Loucy (cell line): ENCODE results near the gene ADAMTS12.

Experiments used
- H2AFZ ChIP-seq: fragments of 200-600 bp; sonication (generic); 2 replicates; pipeline ENCODE4 v1.6.0; 2016; ENCODE audit warnings: antibody characterized with exemption, mild to moderate bottlenecking, low read length, moderate library complexity
- H3F3A ChIP-seq: fragments of 200-600 bp; 2 replicates; pipeline ENCODE4 v1.6.0; 2016; ENCODE audit warnings: antibody characterized with exemption, low read depth, mild to moderate bottlenecking
- H3K27me3 ChIP-seq: fragments of 200-600 bp; sonication (generic); 2 replicates; pipeline ENCODE4 v1.6.1; 2014; ENCODE audit warnings: low read length, mild to moderate bottlenecking; ENCODE audit not compliant: insufficient read depth, poor library complexity, severe bottlenecking
- H3K36me3 ChIP-seq: fragments of 200-600 bp; sonication (generic); 2 replicates; pipeline ENCODE4 v1.6.1; 2016; ENCODE audit warnings: low read length; ENCODE audit not compliant: insufficient read depth
- H3K4me1 ChIP-seq: fragments of 200-600 bp; sonication (generic); 2 replicates; pipeline ENCODE4 v1.5.1; 2014; ENCODE audit warnings: low read length, mild to moderate bottlenecking; ENCODE audit not compliant: insufficient read depth, poor library complexity, severe bottlenecking
- H3K4me2 ChIP-seq: fragments of 200-600 bp; sonication (generic); 2 replicates; pipeline ENCODE4 v1.6.0; 2014; ENCODE audit warnings: antibody characterized with exemption, low read length, low read depth, mild to moderate bottlenecking; ENCODE audit not compliant: poor library complexity, severe bottlenecking
- H3K4me3 ChIP-seq: fragments of 200-600 bp; sonication (generic); 2 replicates; pipeline ENCODE4 v1.5.1; 2014; ENCODE audit warnings: low read length, mild to moderate bottlenecking, mixed read lengths; ENCODE audit not compliant: poor library complexity, severe bottlenecking
- H3K79me2 ChIP-seq: fragments of 200-600 bp; sonication (generic); 2 replicates; pipeline ENCODE4 v1.6.1; 2014; ENCODE audit warnings: low read length; ENCODE audit not compliant: insufficient read depth
- H3K9ac ChIP-seq: fragments of 200-600 bp; sonication (generic); 2 replicates; pipeline ENCODE4 v1.6.0; 2014; ENCODE audit warnings: mild to moderate bottlenecking, low read depth, low read length, moderate library complexity; ENCODE audit not compliant: poor library complexity, severe bottlenecking
- H3K9me2 ChIP-seq: fragments of 200-600 bp; sonication (generic); replicated peaks from 2 replicates; pipeline ENCODE4 v1.6.1; 2016; ENCODE audit warnings: low read depth, low read length, mixed read lengths
- H3K9me3 ChIP-seq: fragments of 200-600 bp; sonication (generic); 2 replicates; pipeline ENCODE4 v1.6.1; 2014; ENCODE audit warnings: mild to moderate bottlenecking, antibody characterized with exemption, low read length, low read depth; ENCODE audit not compliant: insufficient read depth
- H4K20me1 ChIP-seq: fragments of 200-600 bp; sonication (generic); 2 replicates; pipeline ENCODE4 v1.6.0; 2014; ENCODE audit warnings: antibody characterized with exemption, low read length, mild to moderate bottlenecking; ENCODE audit not compliant: insufficient read depth, poor library complexity, severe bottlenecking
- CTCF ChIP-seq: fragments of 200-600 bp; sonication (generic); conservative IDR thresholded peaks from 2 replicates; pipeline ENCODE4 v1.5.1; 2014; ENCODE audit warnings: mild to moderate bottlenecking, antibody characterized with exemption, low read length
- EZH2phosphoT487 ChIP-seq: fragments of 200-600 bp; IDR thresholded peaks from 2 replicates; pipeline ENCODE4 v1.6.1; 2018; ENCODE audit warnings: antibody characterized with exemption, mild to moderate bottlenecking, moderate library complexity, borderline replicate concordance

The ADAMTS12 gene

GRCh38 chr5:33763435-33763834, 128.4 kb downstream of the ADAMTS12 start:
- TF ChIP-seq EZH2phosphoT487 (no peak), CTCF (no peak)
- H4K20me1 ChIP-seq = no peaks in the 10 kb centered on the region
- no peaks in the 10 kb centered on the region for H3K27me3 ChIP-seq
- peak overlapping the region; percentile 43 for H3K4me2 ChIP-seq
- no peak overlapping the region for H3K4me3 ChIP-seq
- H3K36me3 ChIP-seq = no peaks in the 10 kb centered on the region
- H3F3A ChIP-seq = no peaks in the 10 kb centered on the region
- no peak overlapping the region for H3K9ac ChIP-seq
- no peaks in the 10 kb centered on the region for H3K9me2 ChIP-seq
- H3K9me3 ChIP-seq = no peaks in the 10 kb centered on the region
- H3K4me1 ChIP-seq = peaks cover 31% of the 10 kb centered on the region
- H2AFZ ChIP-seq = peak overlapping the region; percentile 83; the same call in 1 of the 2 replicates
- H3K79me2 ChIP-seq = no peaks in the 10 kb centered on the region

GRCh38 chr5:33762859-33763258, 128.9 kb downstream of the ADAMTS12 start:
- Histone ChIP-seq H3K79me2 (no peaks in the 10 kb centered on the region), H3K27me3 (no peaks in the 10 kb centered on the region), H3K4me3 (no peak overlapping the region), H3K4me2 (peak overlapping the region; percentile 43), H3K9me3 (no peaks in the 10 kb centered on the region), H3K36me3 (no peaks in the 10 kb centered on the region), H3F3A (no peaks in the 10 kb centered on the region), H3K9me2 (no peaks in the 10 kb centered on the region), H3K4me1 (peaks cover 31% of the 10 kb centered on the region), H2AFZ (peak overlapping the region; percentile 83), H4K20me1 (no peaks in the 10 kb centered on the region), H3K9ac (no peak overlapping the region)
- no peak for TF ChIP-seq EZH2phosphoT487
- no peak for TF ChIP-seq CTCF

- Histone ChIP-seq H3K4me3 (no peak overlapping the region), H3K9me2 (no peaks in the 10 kb centered on the region), H3K27me3 (no peaks in the 10 kb centered on the region), H3K9me3 (no peaks in the 10 kb centered on the region), H3F3A (no peaks in the 10 kb centered on the region), H4K20me1 (no peaks in the 10 kb centered on the region), H3K9ac (no peak overlapping the region), H2AFZ (no peak overlapping the region), H3K4me1 (peaks cover 31% of the 10 kb centered on the region), H3K79me2 (no peaks in the 10 kb centered on the region), H3K4me2 (no peak overlapping the region), H3K36me3 (no peaks in the 10 kb centered on the region)
- TF ChIP-seq CTCF (no peak), EZH2phosphoT487 (no peak)
Measured at GRCh38 chr5:33761139-33761538, 130.7 kb downstream of the ADAMTS12 start.
